ENCODE results near the gene ZNF785. TPM values are rescaled to one million over a fixed set of nuclear protein-coding genes. Genes with fewer than 3 reads are reported as not detected.
"Not testable (repeated sequence)": the region's sequence is repeated elsewhere in the genome, so short reads cannot be mapped to it uniquely, and the experiment has no call there.

Gene ZNF785
- total RNA-seq, result 16.2 TPM
- long read RNA-seq, partial matches to known transcripts, result 1 of 6 reads
- long read RNA-seq, other reads (novel, unspliced or antisense), result 5 of 6 reads

GRCh38 chr16:30585400-30586191 lies at the start of gene ZNF785:
Gene ZNF785 (minus strand): TSS chr16:30585697. CDS start chr16:30585611, 86 bp downstream.
- DNase-seq (peak; percentile 96), ATAC-seq (peak; percentile 99)
- H3K36me3 ChIP-seq, result peaks cover 32% of the 10 kb centered on the region
- intact Hi-C loops (cut with DNase I), result no loop called here
- TF ChIP-seq, protein P1, sequence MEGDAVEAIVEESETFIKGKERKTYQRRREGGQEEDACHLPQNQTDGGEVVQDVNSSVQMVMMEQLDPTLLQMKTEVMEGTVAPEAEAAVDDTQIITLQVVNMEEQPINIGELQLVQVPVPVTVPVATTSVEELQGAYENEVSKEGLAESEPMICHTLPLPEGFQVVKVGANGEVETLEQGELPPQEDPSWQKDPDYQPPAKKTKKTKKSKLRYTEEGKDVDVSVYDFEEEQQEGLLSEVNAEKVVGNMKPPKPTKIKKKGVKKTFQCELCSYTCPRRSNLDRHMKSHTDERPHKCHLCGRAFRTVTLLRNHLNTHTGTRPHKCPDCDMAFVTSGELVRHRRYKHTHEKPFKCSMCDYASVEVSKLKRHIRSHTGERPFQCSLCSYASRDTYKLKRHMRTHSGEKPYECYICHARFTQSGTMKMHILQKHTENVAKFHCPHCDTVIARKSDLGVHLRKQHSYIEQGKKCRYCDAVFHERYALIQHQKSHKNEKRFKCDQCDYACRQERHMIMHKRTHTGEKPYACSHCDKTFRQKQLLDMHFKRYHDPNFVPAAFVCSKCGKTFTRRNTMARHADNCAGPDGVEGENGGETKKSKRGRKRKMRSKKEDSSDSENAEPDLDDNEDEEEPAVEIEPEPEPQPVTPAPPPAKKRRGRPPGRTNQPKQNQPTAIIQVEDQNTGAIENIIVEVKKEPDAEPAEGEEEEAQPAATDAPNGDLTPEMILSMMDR (IDR thresholded peaks at IDR 0.05), result peak; percentile 40
- H3K9me3 ChIP-seq, result no peaks in the 10 kb centered on the region
- peaks cover 16% of the 10 kb centered on the region for H3K4me1 ChIP-seq
- peak within 1 kb of the TSS; percentile 80 for H3K4me3 ChIP-seq
- no peaks in the 10 kb centered on the region for H3K27me3 ChIP-seq (ENCODE audit: low read depth)
- peak within 1 kb of the TSS; percentile 90 for H3K27ac ChIP-seq

GRCh38 chr16:30633526-30633925 lies 48.0 kb upstream of the ZNF785 start:
- Histone ChIP-seq H3K4me3 (peak overlapping the region; percentile 74), H3K27ac (peak overlapping the region; percentile 92), H3K36me3 (no peaks in the 10 kb centered on the region), H3K4me1 (peaks cover 15% of the 10 kb centered on the region), H3K9me3 (no peaks in the 10 kb centered on the region), H3K27me3 (ENCODE audit: low read depth) (no peaks in the 10 kb centered on the region)
- DNase-seq (no peak), ATAC-seq (no peak)
- intact Hi-C loops (cut with DNase I), result no loop called here
- TF ChIP-seq, protein P1 (IDR thresholded peaks at IDR 0.05), result no peak

DNA sequence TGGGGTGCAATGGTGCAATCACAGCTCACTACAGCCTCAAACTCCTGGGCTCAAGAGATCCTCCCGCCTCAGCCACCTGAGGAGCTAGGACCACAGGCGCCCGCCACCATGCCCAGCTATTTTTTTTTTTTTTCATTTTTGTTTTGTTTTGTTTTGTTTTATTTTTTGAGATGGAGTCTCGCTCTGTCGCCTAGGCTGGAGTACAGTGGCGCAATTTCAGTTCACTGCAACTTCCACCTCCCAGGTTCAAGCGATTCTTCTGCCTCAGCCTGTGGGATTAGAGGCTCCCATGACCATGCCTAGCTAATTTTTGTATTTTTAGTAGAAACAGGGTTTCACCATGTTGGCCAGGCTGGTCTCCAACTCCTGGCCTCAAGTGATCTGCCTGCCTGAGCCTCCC lies 47.0 kb upstream of the ZNF785 start:
- peaks cover 18% of the 10 kb centered on the region for H3K4me1 ChIP-seq
- DNase-seq; H3K27me3 ChIP-seq (ENCODE audit: low read depth); H3K27ac ChIP-seq; H3K36me3 ChIP-seq; H3K4me3 ChIP-seq; intact Hi-C loops (cut with DNase I); ATAC-seq; H3K9me3 ChIP-seq: not testable (repeated sequence)

- ATAC-seq (peak; percentile 90 to 92), DNase-seq (peak; percentile 87)
- H3K36me3 ChIP-seq, result no peaks in the 10 kb centered on the region
- H3K4me1 ChIP-seq, result peaks cover 10% of the 10 kb centered on the region
- intact Hi-C loops (cut with DNase I), result no loop called here
- H3K27me3 ChIP-seq (ENCODE audit: low read depth), result no peaks in the 10 kb centered on the region
- TF ChIP-seq, protein P1 (IDR thresholded peaks at IDR 0.05), result peak; percentile 91
- H3K9me3 ChIP-seq, result no peaks in the 10 kb centered on the region
- H3K27ac ChIP-seq, result peak overlapping the region; percentile 4
- H3K4me3 ChIP-seq, result peak overlapping the region; percentile 5
These were observed 43.4 kb upstream of the ZNF785 start for GRCh38 chr16:30628628-30629540.

GRCh38 chr16:30626236-30626635 lies 40.7 kb upstream of the ZNF785 start:
- H3K36me3 ChIP-seq, result no peaks in the 10 kb centered on the region
- intact Hi-C loops (cut with DNase I), result no loop called here
- H3K27ac ChIP-seq, result no peak overlapping the region
- TF ChIP-seq, protein P1 (IDR thresholded peaks at IDR 0.05), result no peak
- no peak overlapping the region for H3K4me3 ChIP-seq
- peaks cover 4% of the 10 kb centered on the region for H3K4me1 ChIP-seq
- no peaks in the 10 kb centered on the region for H3K9me3 ChIP-seq
- ATAC-seq (no peak), DNase-seq (no peak)
- H3K27me3 ChIP-seq (ENCODE audit: low read depth), result no peaks in the 10 kb centered on the region
